Putamen (tissue), 1 donor: ENCODE measurements around the gene CBARP.

Experiments
- DNase-seq: peaks from one replicate; pipeline ENCODE4 v3.0.0-alpha.2; 2016; ENCODE audit warnings: low spot score

CBARP gene

GRCh38 chr19:1239796-1240737 is 2.3 kb upstream of the CBARP start:
- peak; percentile 93 for DNase-seq

- no peak for DNase-seq
These were observed 1.6 kb upstream of the CBARP start for GRCh38 chr19:1239420-1239795.

GRCh38 chr19:1238369-1239303 is 831 bp upstream of the CBARP start:
- DNase-seq, result no peak

- no peak for DNase-seq
These were observed 662 bp downstream of the CBARP start for GRCh38 chr19:1237027-1237659.

GRCh38 chr19:1236576-1236975 is 1.2 kb downstream of the CBARP start:
- DNase-seq, result no peak

- no peak for DNase-seq
These were observed 1.9 kb downstream of the CBARP start for GRCh38 chr19:1235625-1236538.

GRCh38 chr19:1234955-1235380 is 2.8 kb downstream of the CBARP start:
- DNase-seq, result no peak

GRCh38 chr19:1234051-1234954 is 3.5 kb downstream of the CBARP start:
- DNase-seq, result no peak

- no peak for DNase-seq
These were observed 4.6 kb downstream of the CBARP start for GRCh38 chr19:1233115-1233667.

GRCh38 chr19:1232652-1233072 is 5.1 kb downstream of the CBARP start:
- DNase-seq, result no peak

- no peak for DNase-seq
These were observed 5.8 kb downstream of the CBARP start for GRCh38 chr19:1231729-1232637.

GRCh38 chr19:1230783-1231489 is 6.9 kb downstream of the CBARP start:
- DNase-seq, result no peak

- DNase-seq, result no peak
These were observed 7.7 kb downstream of the CBARP start for GRCh38 chr19:1229924-1230782.

GRCh38 chr19:1229056-1229923 is 8.5 kb downstream of the CBARP start:
- no peak for DNase-seq

GRCh38 chr19:1228161-1228957 is 9.4 kb downstream of the CBARP start:
- DNase-seq, result no peak
